Trophoblast cell (in vitro differentiated cells and primary cell): ENCODE data around the gene RNASE12.

Experiments
- DNase-seq, 2 donors: peaks; one replicate each; pipeline ENCODE4 v3.0.0-alpha.2; 2016
- H2AFZ ChIP-seq: 2 replicates; pipeline ENCODE4 v1.6.1; 2013; ENCODE audit warnings: low read length, moderate library complexity, mild to moderate bottlenecking; ENCODE audit not compliant: insufficient read depth, poor library complexity
- H2AK5ac ChIP-seq: 2 replicates; pipeline ENCODE4 v1.6.1; 2013; ENCODE audit warnings: mild to moderate bottlenecking, low read length
- H2BK120ac ChIP-seq: 2 replicates; pipeline ENCODE4 v1.6.1; 2013; ENCODE audit warnings: low read length, mild to moderate bottlenecking, moderate library complexity; ENCODE audit not compliant: insufficient read depth, poor library complexity
- H2BK12ac ChIP-seq: 2 replicates; pipeline ENCODE4 v1.6.1; 2013; ENCODE audit warnings: mild to moderate bottlenecking, low read length, moderate library complexity
- H2BK5ac ChIP-seq: 2 replicates; pipeline ENCODE4 v1.6.1; 2013; ENCODE audit warnings: low read length, low read depth, moderate library complexity, mild to moderate bottlenecking; ENCODE audit not compliant: poor library complexity
- H3K14ac ChIP-seq: 2 replicates; pipeline ENCODE4 v1.6.1; 2013; ENCODE audit warnings: mild to moderate bottlenecking, low read length
- H3K18ac ChIP-seq: 2 replicates; pipeline ENCODE4 v1.6.1; 2013; ENCODE audit warnings: mild to moderate bottlenecking, low read length
- H3K23ac ChIP-seq: 2 replicates; pipeline ENCODE4 v1.6.1; 2013; ENCODE audit warnings: low read length
- H3K27ac ChIP-seq: 2 replicates; pipeline ENCODE4 v1.5.1; 2013; ENCODE audit warnings: low read depth, mild to moderate bottlenecking, inconsistent platforms, low read length, moderate library complexity
- H3K27me3 ChIP-seq: 2 replicates; pipeline ENCODE4 v1.6.1; 2013; ENCODE audit warnings: inconsistent platforms, mild to moderate bottlenecking, low read length, moderate library complexity; ENCODE audit not compliant: insufficient read depth
- H3K36me3 ChIP-seq, 2 experiments: 1 replicate in 1 of 2; 2 replicates in 1 of 2; pipeline ENCODE4 v1.6.1; 2013; ENCODE audit warnings: low read length in 2 of 2, mild to moderate bottlenecking in 2 of 2, moderate library complexity in 1 of 2; ENCODE audit not compliant: insufficient read depth in 2 of 2, control insufficient read depth in 1 of 2
- H3K4ac ChIP-seq: 2 replicates; pipeline ENCODE4 v1.6.1; 2013; ENCODE audit warnings: low read depth, mild to moderate bottlenecking, low read length, moderate library complexity
- H3K4me1 ChIP-seq, 2 experiments: 1 replicate in 1 of 2; 2 replicates in 1 of 2; pipeline ENCODE4 v1.6.1; 2013; ENCODE audit warnings: low read length in 2 of 2, mild to moderate bottlenecking in 2 of 2, moderate library complexity in 1 of 2; ENCODE audit not compliant: insufficient read depth in 2 of 2, control insufficient read depth in 1 of 2
- H3K4me2 ChIP-seq: 2 replicates; pipeline ENCODE4 v1.6.1; 2013; ENCODE audit warnings: inconsistent platforms, mild to moderate bottlenecking, low read length, moderate library complexity
- H3K4me3 ChIP-seq: 2 replicates; pipeline ENCODE4 v1.5.1; 2013; ENCODE audit warnings: mild to moderate bottlenecking, low read depth, low read length, inconsistent platforms
- H3K79me1 ChIP-seq: one replicate; pipeline ENCODE4 v1.6.1; 2013; ENCODE audit warnings: low read length
- H3K79me2 ChIP-seq: 2 replicates; pipeline ENCODE4 v1.6.1; 2013; ENCODE audit warnings: low read length, mild to moderate bottlenecking; ENCODE audit not compliant: control insufficient read depth, insufficient read depth, poor library complexity
- H3K9ac ChIP-seq: 2 replicates; pipeline ENCODE4 v1.6.1; 2013; ENCODE audit warnings: mild to moderate bottlenecking, low read length
- H3K9me3 ChIP-seq: 2 replicates; pipeline ENCODE4 v1.6.1; 2013; ENCODE audit warnings: low read depth, mild to moderate bottlenecking, control low read depth, inconsistent platforms, low read length; ENCODE audit not compliant: insufficient read depth
- H4K12ac ChIP-seq: 2 replicates; pipeline ENCODE4 v1.6.1; 2013; ENCODE audit warnings: low read depth, mild to moderate bottlenecking, low read length, moderate library complexity
- H4K8ac ChIP-seq: 2 replicates; pipeline ENCODE4 v1.6.1; 2013; ENCODE audit warnings: low read depth, mild to moderate bottlenecking, low read length, moderate library complexity
- H4K91ac ChIP-seq: one replicate; pipeline ENCODE4 v1.6.1; 2013; ENCODE audit warnings: low read depth, mild to moderate bottlenecking, low read length, moderate library complexity
- WGBS: extraction: QIAGEN DNeasy Blood & Tissue Kit; methylation state at CpG from one replicate; pipeline ENCODE4 v1.1.7; 2013; ENCODE audit warnings: missing lambda C conversion rate; ENCODE audit not compliant: insufficient read length, insufficient coverage; ENCODE audit errors: extremely low coverage; 5-methylcytosine and 5-hydroxymethylcytosine counted together

The RNASE12 gene

GRCh38 chr14:20564501-20564997 is 26.6 kb downstream of the RNASE12 start:
- Histone ChIP-seq H3K9me3 (no peaks in the 10 kb centered on the region), H3K79me2 (no peaks in the 10 kb centered on the region), H4K12ac (no peak overlapping the region), H2AFZ (no peak overlapping the region), H2BK5ac (no peak overlapping the region), H3K27ac (no peak overlapping the region), H2AK5ac (no peak overlapping the region), H3K4ac (no peak overlapping the region), H4K91ac (no peak overlapping the region), H3K4me1 (peaks cover 0 to 2% of the 10 kb centered on the region in 2 experiments), H3K9ac (no peak overlapping the region), H3K4me3 (no peak overlapping the region), H3K14ac (peak overlapping the region; percentile 56), H3K18ac (no peak overlapping the region), H2BK12ac (no peak overlapping the region), H2BK120ac (no peak overlapping the region), H3K4me2 (no peak overlapping the region), H3K23ac (no peak overlapping the region), H3K27me3 (no peaks in the 10 kb centered on the region), H3K36me3 (no peaks in the 10 kb centered on the region), H3K79me1 (no peaks in the 10 kb centered on the region), H4K8ac (no peak overlapping the region)
- no CpG with 5 or more reads among the region's 2 CpGs for WGBS
- DNase-seq = no peak

- Histone ChIP-seq H2BK12ac (no peak overlapping the region), H3K9ac (no peak overlapping the region), H3K14ac (no peak overlapping the region), H2BK5ac (no peak overlapping the region), H3K18ac (no peak overlapping the region), H3K79me2 (no peaks in the 10 kb centered on the region), H3K27ac (no peak overlapping the region), H3K23ac (no peak overlapping the region), H3K79me1 (no peaks in the 10 kb centered on the region), H2BK120ac (no peak overlapping the region), H4K8ac (no peak overlapping the region), H3K4me3 (no peak overlapping the region), H4K91ac (no peak overlapping the region), H2AK5ac (no peak overlapping the region), H3K36me3 (no peaks in the 10 kb centered on the region), H3K4me1 (peaks cover 0 to 2% of the 10 kb centered on the region in 2 experiments), H2AFZ (no peak overlapping the region), H3K4me2 (no peak overlapping the region), H3K9me3 (no peaks in the 10 kb centered on the region), H4K12ac (no peak overlapping the region), H3K4ac (no peak overlapping the region), H3K27me3 (no peaks in the 10 kb centered on the region)
- no CpG with 5 or more reads among the region's 1 CpG for WGBS
- no peak for DNase-seq
Observed at GRCh38 chr14:20563971-20564370, 27.2 kb downstream of the RNASE12 start.

GRCh38 chr14:20560961-20561360 is 30.2 kb downstream of the RNASE12 start, which contains the start of gene RNASE9:
Gene RNASE9 (minus strand): TSS chr14:20561047.
- no peaks in the 10 kb centered on the region for H3K79me1 ChIP-seq
- WGBS = no CpG with 5 or more reads among the region's 3 CpGs
- H2BK120ac ChIP-seq = no peak within 1 kb of the TSS
- H3K4me3 ChIP-seq = no peak within 1 kb of the TSS
- no peak within 1 kb of the TSS for H3K18ac ChIP-seq
- H3K27me3 ChIP-seq = no peaks in the 10 kb centered on the region
- no peak within 1 kb of the TSS for H4K8ac ChIP-seq
- no peaks in the 10 kb centered on the region for H3K79me2 ChIP-seq
- peaks cover 0 to 2% of the 10 kb centered on the region in 2 experiments for H3K4me1 ChIP-seq
- no peak within 1 kb of the TSS for H3K4ac ChIP-seq
- no peak within 1 kb of the TSS for H2BK12ac ChIP-seq
- no peak within 1 kb of the TSS for H3K23ac ChIP-seq
- DNase-seq = no peak
- no peaks in the 10 kb centered on the region for H3K36me3 ChIP-seq
- H2BK5ac ChIP-seq = no peak within 1 kb of the TSS
- H3K14ac ChIP-seq = no peak within 1 kb of the TSS
- no peak within 1 kb of the TSS for H4K12ac ChIP-seq
- H3K27ac ChIP-seq = no peak within 1 kb of the TSS
- H3K9me3 ChIP-seq = no peaks in the 10 kb centered on the region
- H3K4me2 ChIP-seq = no peak within 1 kb of the TSS
- H2AK5ac ChIP-seq = no peak within 1 kb of the TSS
- H4K91ac ChIP-seq = no peak within 1 kb of the TSS
- no peak within 1 kb of the TSS for H2AFZ ChIP-seq
- H3K9ac ChIP-seq = no peak within 1 kb of the TSS

GRCh38 chr14:20559461-20559904 is 31.7 kb downstream of the RNASE12 start:
- no peak overlapping the region for H2BK12ac ChIP-seq
- no peak overlapping the region for H2BK120ac ChIP-seq
- no peak overlapping the region for H4K12ac ChIP-seq
- no peak overlapping the region for H2AK5ac ChIP-seq
- WGBS = no CpG with 5 or more reads among the region's 2 CpGs
- H4K91ac ChIP-seq = no peak overlapping the region
- no peak overlapping the region for H3K23ac ChIP-seq
- no peaks in the 10 kb centered on the region for H3K36me3 ChIP-seq
- no peaks in the 10 kb centered on the region for H3K9me3 ChIP-seq
- H2BK5ac ChIP-seq = no peak overlapping the region
- no peak overlapping the region for H3K4me2 ChIP-seq
- H3K4ac ChIP-seq = no peak overlapping the region
- peaks cover 0 to under 1% of the 10 kb centered on the region in 2 experiments for H3K4me1 ChIP-seq
- no peak for DNase-seq
- no peaks in the 10 kb centered on the region for H3K79me1 ChIP-seq
- H3K18ac ChIP-seq = no peak overlapping the region
- H3K27ac ChIP-seq = no peak overlapping the region
- H3K4me3 ChIP-seq = no peak overlapping the region
- H3K9ac ChIP-seq = no peak overlapping the region
- no peak overlapping the region for H3K14ac ChIP-seq
- no peaks in the 10 kb centered on the region for H3K27me3 ChIP-seq
- no peak overlapping the region for H2AFZ ChIP-seq
- no peaks in the 10 kb centered on the region for H3K79me2 ChIP-seq
- no peak overlapping the region for H4K8ac ChIP-seq
